ENCODE results near the gene MYCL.

DNA sequence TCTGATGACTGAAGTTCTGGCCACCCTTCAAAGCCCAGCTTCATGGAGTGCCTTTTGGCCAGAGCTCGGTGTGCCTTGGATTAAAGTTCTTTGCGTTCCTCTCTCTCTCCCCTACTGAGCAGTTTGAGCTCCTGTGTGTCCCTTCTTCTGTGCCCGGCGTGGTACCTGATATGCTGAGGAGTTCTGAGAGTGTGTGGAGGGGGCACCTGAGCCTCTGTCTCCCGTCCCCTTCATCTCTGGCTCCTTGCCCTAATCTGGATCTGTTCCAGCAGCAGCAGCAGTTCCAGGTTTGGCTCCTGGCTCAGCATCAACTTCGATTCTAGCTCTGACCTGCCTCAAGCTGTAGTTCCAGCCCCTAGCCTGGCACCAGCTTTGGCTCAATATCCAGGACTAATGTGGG is 25.1 kb upstream of the MYCL start:
- TF ChIP-seq, protein P1, sequence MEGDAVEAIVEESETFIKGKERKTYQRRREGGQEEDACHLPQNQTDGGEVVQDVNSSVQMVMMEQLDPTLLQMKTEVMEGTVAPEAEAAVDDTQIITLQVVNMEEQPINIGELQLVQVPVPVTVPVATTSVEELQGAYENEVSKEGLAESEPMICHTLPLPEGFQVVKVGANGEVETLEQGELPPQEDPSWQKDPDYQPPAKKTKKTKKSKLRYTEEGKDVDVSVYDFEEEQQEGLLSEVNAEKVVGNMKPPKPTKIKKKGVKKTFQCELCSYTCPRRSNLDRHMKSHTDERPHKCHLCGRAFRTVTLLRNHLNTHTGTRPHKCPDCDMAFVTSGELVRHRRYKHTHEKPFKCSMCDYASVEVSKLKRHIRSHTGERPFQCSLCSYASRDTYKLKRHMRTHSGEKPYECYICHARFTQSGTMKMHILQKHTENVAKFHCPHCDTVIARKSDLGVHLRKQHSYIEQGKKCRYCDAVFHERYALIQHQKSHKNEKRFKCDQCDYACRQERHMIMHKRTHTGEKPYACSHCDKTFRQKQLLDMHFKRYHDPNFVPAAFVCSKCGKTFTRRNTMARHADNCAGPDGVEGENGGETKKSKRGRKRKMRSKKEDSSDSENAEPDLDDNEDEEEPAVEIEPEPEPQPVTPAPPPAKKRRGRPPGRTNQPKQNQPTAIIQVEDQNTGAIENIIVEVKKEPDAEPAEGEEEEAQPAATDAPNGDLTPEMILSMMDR (CRISPR knock-in tag; IDR thresholded peaks at IDR 0.05) = no peak
- TF ChIP-seq FOXK1 (CRISPR knock-in tag; IDR thresholded peaks at IDR 0.05; ENCODE audit: borderline replicate concordance, low read depth) (no peak), FOXK2 (IDR thresholded peaks at IDR 0.05) (no peak), POLR2AphosphoS5 (IDR thresholded peaks at IDR 0.05; ENCODE audit: low read depth, low read length) (no peak), SRSF1 (optimal IDR thresholded peaks at IDR 0.05; ENCODE audit: low read depth, low read length) (no peak), ZFY (CRISPR knock-in tag; IDR thresholded peaks at IDR 0.05) (no peak), ASH2L (IDR thresholded peaks at IDR 0.05; ENCODE audit: insufficient read length, low read depth, low read length) (no peak), CREM (IDR thresholded peaks at IDR 0.05) (no peak), CREM (CRISPR knock-in tag; IDR thresholded peaks at IDR 0.05) (no peak), NCOA1 (CRISPR knock-in tag; IDR thresholded peaks at IDR 0.05) (no peak), SUZ12 (IDR thresholded peaks at IDR 0.05; ENCODE audit: low read depth, low read length) (no peak), ZNF780A (CRISPR knock-in tag; IDR thresholded peaks at IDR 0.05) (no peak), ZNF598 (CRISPR knock-in tag; IDR thresholded peaks at IDR 0.05; ENCODE audit: borderline replicate concordance) (no peak)
